NOMO-1 treated with dmso at 0.1 percent for 144 hours (cell line): ENCODE measurements around the gene MAOB.
A peak's percentile ranks its signal among the peaks of the same experiment; 100 is the strongest.
"Not testable (repeated sequence)": the region's sequence is repeated elsewhere in the genome, so short reads cannot be mapped to it uniquely, and the experiment has no call there.

Experiments
- DNase-seq: peaks from one replicate; lab custom pipeline; 2025; ENCODE audit not compliant: unreplicated experiment; lab: John Stamatoyannopoulos, UW

MAOB gene

DNA sequence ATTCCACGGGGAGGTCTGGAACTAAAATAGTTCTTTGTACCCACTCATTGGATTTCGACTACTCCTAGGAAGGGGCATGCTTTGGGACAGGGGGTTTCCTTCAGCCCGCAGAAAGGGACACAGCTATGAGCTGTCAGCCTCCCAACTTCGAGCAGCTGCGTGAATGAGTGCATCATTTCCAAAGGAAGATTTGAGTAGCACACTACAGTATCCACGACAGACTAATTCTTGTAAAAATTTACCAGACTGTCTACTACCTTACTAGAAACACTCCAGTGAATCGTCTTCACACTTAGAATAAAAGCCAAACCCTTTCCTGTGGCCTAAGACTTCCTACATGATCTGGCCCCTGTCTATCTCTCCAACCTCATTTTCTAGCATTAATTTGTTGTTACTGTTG is 124.2 kb downstream of the MAOB start:
- DNase-seq = no peak

DNA sequence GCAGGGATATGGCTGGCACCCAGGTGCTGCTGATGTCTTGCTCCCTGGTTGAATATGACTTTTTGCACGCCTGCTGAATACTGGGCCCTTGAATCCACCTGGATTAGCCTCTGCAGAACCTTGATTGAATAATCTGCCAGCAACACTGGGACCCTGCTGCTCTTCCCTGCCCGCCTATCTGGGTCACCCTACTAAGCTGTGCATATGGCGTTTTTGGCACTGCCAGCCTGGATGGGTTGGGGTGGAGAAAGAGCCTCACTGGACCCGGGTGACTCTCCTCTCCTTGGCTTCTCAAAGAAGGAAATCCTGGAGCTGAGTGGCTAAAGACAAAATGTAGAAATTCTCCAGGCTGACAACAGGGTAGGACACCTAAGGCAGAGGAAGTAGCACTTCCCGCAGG is 126.2 kb downstream of the MAOB start:
- no peak for DNase-seq

DNA sequence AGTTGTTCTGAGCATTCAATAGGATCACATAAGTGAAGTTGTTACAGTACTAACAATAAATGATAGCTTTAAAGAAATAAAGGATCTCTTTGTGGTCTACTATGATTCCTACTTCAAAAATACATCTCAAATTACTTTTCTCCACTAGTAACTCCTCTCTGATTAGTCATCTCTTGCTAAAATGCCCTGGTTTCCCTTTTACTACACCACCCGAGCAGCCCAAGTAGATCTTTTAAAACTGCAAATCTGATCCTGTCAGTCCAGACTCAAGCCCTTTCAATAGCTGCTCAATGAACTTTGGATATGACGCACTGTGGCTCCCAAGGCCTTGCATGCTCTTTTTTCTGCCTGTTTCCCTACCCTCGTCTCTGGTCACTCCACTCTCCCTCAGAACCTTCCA is 128.6 kb downstream of the MAOB start:
- DNase-seq = no peak

DNA sequence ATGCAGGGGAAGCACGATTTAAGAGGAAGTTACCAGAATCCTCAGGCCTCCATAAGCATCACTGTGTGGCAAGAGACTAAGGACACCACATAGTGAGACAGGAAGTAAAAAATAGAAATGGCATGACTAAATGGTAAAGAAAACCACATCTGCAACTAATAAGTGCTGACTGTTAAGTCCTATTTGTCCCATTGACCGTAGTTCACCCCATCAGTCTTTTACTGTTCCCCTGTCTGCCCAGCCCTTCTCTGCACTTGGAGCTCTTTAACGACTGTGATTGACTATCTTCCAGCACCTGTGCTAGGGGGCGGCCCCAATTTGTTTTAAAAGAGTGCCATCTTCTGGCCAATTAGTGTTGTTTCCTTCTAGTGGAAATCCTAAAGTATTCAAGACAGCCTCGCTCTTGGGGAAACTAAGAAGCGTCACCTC is 132.0 kb downstream of the MAOB start:
- DNase-seq = peak; percentile 80

DNA sequence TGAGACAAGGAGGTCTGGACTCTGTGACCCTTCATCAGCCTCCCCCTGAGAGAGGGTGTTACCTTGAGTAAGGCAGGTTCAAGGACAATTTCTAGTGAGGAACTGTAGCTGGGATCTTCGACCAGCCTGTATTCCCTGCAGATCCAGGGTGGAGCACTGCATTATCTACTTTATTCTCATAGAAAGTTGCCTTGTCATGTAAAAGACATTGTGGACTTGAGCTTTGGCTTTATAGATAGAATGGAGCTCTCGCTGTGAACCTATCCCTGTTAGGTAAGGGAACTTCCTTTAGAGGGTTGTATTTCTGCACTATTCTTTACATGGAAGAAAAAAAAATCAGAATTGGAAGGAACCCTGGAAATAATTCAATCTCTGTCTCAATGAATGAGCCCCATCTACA is 134.8 kb downstream of the MAOB start:
- DNase-seq = no peak

DNA sequence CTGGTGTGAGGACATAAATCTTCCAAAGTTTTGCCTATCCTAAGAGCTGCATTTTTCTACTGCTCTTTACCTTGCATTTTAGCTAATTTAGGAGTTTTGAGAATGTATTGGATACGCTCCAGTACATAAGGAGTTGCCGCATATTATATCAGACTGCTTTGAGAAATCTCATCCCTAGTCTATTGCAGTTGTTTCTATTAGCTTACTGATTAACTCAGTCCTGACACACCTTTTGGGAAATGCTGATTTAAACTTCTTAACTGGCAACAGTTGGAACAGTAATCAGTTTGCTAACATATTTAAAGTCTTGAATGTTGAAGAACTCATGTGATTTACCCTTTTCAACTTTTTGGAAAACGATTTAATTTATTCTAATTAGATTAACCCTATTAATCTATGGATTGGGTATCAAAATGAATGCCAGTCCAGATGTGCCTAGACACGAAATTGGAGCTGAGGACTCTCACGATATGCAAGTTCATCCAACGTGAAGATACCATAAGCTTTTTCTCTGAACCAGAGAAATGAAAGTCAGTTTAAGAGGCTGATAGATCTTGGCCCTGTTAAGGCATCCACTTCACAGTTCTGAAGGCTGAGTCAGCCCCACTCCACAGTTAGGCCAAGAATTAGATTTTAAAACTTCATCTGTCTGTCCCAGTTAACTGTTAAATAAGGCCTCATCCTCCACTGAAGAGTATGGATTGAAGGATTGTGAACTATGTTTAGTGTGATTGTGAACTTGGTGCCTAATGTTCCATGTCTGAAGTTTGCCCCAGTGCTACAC is 136.1 kb downstream of the MAOB start:
- DNase-seq = no peak

DNA sequence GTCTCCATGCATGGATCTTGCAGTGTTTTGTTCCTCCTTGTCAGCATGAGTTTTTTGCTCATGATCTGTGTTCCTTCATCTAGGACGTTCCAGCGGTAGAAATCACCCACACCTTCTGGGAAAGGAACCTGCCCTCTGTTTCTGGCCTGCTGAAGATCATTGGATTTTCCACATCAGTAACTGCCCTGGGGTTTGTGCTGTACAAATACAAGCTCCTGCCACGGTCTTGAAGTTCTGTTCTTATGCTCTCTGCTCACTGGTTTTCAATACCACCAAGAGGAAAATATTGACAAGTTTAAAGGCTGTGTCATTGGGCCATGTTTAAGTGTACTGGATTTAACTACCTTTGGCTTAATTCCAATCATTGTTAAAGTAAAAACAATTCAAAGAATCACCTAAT is 138.0 kb downstream of the MAOB start:
- no peak for DNase-seq

DNA sequence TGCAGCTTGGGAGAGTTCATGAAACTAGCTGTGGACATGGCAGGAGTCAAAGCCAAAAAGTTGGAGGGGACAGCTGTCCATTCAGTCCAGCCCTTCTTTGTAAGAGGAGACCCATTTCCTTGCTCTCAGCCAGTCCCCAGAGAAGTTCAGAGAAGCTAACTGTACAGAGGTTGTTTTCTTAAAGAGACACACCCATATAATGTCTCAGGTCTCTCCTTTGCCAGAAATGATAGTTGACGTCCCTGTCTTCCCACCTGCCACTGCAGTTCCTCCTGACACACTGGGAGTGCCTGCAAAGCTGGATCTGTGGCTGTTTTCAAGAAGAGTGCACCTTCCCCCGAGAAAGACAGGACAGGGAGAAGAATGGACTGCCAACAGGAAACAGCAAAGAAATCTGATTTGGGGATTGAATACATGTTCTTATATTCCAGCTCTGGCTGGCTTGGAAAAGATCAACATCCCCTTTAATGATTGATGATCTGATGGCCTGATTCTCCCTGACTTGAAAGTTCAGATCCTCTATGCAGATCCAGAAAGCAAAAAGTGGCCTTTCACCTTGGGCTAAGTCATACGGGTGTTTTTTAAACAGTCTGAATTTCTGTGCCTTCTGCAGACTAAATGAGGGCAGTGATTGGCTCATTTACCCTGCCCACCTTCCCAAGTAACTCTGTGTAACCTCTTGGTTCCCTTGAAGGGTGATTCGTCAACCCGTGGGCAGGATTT is 139.0 kb downstream of the MAOB start:
- no peak for DNase-seq

DNA sequence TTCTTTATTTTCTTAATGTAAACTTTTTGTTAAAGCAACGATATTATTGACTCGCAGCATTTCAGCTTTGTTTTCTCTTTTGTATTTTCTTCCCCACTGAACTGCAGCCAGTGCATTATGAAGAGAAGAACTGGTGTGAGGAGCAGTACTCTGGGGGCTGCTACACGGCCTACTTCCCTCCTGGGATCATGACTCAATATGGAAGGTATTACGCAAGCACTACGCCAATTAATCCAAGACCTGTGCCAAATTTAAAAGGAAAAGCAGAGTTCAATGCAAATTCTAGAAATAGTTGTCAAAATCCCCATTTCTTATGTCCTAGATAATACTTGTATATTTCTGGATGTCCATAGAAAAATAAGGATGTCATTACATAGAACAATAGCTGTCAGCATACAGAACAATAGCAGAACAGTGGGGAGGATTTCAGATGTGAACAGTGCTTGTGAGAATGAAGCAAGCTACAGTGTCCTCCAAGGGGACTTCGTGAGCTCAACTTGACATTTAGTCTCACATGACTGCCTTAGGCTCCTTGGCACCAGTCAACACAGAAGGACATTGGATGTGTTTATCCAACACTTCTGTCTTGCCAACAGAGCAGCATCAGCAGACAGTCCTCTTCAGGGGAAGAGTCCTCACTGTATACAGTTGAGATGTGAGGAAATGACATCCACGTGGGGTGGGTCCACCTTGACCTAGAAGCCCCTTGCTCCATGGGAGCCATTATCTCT is 140.2 kb downstream of the MAOB start:
- DNase-seq = no peak

DNA sequence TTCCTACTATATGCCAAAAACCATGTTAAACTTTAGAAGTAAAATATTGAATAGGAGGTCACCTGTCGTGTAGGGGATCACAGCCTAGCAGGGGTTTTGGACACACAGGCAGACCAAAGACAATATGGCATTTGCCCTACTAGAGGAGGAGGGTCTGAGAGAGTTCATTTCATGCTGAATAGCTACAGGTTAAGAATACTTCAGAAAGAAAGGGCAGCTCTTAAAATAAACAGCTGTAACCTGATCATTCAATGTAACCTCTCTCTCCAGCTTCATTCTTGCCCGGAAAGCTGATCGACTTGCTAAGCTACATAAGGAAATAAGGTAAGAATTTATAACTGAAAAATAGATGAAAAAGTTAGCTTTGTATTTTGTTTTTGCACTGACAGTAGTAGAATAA is 146.3 kb downstream of the MAOB start:
- DNase-seq = no peak

DNA sequence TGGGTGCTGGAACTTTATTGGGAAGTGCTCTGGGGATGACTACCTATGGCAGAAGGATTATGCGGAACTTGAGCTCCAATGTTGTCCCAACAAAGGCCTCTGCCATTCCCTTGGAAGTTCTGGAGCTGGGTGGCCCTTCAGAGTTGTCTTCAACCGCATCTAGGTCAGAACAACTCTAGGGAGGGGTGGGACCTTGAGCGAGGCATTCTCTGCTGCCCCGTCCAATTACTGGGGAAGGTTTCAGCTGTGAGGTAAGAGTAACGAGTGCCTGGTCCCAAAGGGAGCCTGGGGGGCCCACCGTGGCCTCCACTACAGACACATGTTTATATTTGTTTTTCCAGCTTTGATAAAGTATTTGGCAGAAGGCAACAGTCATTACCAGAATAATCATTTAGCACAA is 146.7 kb downstream of the MAOB start:
- no peak for DNase-seq

DNA sequence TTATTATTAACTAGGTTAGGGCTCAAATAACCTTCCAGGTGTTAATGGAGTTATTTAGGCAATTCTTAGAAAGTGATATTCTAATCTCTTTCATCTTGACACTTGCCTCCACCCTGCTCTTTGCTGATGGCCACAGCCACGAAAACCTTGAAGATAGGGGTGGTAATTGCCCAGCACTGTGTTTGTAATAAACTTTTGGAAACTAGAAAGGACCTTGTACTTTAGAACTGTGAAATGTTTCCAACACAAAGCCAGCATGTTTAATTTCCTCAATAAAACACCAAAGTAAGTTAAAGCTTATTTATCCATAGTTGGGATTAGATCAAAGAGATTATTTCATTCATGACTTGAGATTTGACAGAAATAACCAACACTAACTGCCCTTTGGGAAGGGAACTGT is 147.8 kb downstream of the MAOB start:
- no peak for DNase-seq

DNA sequence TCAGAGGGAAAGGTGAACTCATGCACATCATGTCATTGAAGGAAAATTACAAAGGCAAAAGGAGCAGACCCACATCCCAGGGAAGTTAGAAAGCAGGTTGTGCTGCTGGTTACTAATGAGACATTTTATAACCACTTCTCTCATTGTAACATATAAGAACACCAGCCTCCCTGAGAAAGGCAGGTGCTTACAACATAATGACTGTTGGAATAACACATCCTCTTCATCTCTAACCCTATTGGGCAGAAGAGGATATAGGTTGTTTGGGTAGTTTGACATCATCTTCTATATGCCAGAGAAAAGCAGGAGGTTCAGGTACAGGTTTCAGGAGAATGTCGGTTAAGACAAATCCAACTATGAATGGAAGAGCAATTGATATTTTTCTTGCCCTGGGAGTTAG is 148.6 kb downstream of the MAOB start:
- no peak for DNase-seq

DNA sequence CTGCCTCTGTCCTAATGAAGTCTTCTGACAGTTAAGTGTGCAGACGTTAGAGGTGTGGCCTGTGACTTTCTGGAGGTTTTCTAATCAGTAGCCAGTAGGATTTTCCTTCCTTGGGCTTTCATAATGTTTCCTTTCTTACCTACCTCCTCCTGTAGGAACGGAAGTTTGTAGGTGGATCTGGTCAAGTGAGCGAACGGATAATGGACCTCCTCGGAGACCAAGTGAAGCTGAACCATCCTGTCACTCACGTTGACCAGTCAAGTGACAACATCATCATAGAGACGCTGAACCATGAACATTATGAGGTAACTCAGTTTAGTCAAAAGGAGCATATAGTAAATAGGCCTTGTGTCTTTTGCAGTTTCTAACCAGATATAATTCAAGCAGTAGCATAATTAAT is 151.2 kb downstream of the MAOB start:
- no peak for DNase-seq

DNA sequence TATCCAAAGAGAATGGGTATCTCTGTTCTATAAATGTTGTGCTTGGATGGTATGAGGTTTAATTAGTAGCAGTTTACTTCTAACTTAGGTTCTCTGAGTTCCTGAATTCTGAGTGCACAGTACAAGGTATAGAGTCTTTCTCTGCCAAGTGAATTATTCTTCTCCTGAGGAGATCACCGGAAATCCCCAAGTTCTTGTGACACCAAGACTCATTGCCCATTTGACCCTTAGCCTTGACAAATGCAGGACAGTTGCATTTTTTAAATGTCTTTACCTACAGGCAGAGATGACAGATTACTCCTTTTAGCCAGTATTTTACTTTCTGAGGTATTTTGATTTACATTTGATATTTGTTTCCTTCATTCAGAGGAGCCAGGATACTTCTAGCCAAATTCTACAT is 153.3 kb downstream of the MAOB start:
- no peak for DNase-seq

DNA sequence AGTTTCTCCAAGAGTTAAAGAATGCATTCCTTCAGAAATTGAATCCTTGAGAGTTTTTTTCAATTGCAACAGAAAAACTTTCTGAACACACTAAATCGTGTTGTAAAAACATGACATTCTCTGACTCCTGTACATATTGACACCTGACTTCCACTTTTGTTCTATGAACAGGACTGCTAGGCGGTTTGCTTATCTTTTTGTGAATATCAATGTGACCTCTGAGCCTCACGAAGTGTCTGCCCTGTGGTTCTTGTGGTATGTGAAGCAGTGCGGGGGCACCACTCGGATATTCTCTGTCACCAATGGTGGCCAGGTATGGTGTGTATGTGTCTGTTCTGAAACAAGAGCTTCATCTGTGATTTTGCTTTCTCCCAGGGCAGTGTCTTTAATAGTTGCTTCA is 154.2 kb downstream of the MAOB start:
- no peak for DNase-seq

DNA sequence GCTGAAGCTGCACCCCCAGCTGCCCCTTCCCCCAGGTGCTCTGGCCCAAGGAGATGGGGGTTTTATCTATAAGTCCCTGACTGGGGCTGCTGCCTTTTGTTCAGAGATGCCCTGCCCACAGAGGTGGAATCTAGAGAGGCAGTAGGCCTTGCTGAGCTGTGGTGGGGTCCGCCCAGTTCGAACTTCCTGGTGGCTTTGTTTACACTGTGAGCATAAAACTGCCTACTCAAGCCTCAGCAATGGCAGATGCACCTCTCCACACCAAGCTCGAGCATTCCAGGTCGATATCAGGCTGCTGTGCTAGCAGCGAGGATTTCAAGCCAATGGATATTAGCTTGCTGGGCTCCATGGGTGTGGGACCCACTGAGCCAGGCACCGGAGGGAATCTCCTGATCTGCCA is 155.0 kb downstream of the MAOB start:
- DNase-seq = not testable (repeated sequence)

DNA sequence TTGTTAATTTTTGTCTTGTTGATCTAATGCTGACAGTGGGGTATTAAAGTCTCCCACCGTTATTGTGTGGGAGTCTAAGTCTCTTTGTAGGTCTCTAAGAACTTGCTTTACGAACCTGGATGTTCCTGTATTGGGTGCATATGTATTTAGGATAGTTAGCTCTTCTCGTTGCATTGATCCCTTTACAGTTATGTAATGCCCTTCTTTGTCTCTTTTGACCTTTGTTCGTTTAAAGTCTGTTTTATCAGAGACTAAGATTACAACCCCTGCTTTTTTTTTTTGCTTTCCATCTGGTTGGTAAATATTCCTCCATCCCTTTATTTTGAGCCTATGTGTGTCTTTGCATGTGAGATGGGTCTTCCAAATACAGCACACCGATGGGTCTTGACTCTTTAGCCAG is 157.0 kb downstream of the MAOB start:
- not testable (repeated sequence) for DNase-seq

DNA sequence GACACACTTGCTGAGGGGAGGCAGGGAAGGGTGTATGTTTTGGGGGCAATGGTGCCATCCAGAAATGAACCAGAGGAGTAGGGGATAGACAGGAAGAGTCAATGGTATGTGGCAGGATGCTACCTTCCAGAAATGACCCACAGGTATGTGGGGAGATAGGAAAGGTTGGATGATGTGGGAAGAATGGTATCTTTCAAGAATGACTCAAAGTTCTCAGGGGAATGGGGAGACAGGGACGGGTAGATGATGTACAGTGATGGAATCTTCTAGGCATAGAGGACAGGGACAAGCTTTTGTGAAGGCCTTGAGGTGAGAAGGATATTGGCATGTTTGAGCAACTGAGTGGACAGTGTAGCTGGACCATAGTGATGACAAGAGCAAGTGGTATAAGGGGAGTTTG is 161.3 kb downstream of the MAOB start:
- DNase-seq = no peak

DNA sequence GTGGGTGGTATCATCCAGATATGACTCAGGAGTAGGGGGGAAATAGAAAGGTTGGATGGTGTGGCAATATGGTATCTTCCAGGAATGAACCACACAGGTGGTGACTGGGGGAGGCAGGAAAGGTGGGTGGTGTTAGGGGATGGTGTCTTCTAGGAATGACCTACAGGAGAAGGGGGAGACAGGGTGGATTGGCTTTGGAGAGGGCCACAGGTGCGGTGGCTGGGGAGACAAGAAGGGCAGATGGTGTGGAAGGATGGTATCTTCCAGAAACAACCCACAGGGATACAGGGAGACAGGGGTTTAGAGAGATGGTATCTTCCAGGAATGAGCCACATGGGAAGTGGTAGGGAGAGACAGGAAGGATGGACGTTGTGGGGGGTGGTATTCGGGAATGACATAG is 162.2 kb downstream of the MAOB start:
- DNase-seq = no peak

DNA sequence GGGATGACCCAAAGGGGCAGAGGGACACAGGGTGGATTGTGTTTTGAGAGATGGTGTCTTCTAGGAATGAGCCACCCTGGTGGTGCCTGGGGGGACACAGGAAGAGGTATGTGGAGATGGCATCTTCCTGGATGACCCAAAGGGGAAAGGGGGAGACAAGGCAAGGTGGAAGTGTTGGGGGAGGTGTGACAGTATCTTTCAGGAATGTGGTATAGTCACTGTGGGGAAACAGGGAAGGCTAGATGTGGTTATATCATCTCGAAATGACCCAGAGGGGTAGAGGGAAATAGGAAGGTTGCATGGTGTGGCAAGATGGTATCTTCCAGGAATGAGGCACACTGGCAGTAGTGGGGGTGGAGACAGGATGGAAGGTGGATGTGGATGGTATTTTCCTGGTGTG is 163.3 kb downstream of the MAOB start:
- DNase-seq = no peak

DNA sequence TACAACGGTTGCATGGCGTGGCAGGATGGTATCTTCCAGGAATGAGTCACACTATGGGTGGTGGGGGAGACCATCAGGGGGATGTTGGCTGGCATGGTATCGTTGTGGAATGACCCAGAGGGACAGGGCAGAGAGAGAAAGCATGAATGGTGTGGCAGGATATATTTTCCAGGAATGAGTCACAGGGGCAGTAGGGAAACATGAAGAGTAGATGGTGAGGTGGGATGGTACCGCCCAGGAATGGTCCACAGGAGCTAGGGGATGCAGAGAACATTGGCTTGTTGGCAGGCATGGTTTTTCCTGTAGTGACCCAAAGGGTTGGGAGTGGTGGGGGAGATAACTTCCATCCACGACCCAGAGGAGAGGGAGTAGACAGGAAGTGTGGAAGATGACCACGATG is 163.7 kb downstream of the MAOB start:
- no peak for DNase-seq
